K562 treated with DMSO at 1 percent for 4 hours (cell line): ENCODE data around the gene CNOT3. TPM values are rescaled to one million over a fixed set of nuclear protein-coding genes. Genes with fewer than 3 reads are reported as not detected.

Source experiments
- total RNA-seq: library from RNA; unstranded; fragments of 300-600 nt; gene quantifications from 2 replicates; pipeline ENCODE4 v1.2.3, GENCODE V29; 2022; ENCODE audit not compliant: insufficient read depth

The CNOT3 gene
- total RNA-seq = 73.8 and 80.3 TPM in 2 replicates

DNA sequence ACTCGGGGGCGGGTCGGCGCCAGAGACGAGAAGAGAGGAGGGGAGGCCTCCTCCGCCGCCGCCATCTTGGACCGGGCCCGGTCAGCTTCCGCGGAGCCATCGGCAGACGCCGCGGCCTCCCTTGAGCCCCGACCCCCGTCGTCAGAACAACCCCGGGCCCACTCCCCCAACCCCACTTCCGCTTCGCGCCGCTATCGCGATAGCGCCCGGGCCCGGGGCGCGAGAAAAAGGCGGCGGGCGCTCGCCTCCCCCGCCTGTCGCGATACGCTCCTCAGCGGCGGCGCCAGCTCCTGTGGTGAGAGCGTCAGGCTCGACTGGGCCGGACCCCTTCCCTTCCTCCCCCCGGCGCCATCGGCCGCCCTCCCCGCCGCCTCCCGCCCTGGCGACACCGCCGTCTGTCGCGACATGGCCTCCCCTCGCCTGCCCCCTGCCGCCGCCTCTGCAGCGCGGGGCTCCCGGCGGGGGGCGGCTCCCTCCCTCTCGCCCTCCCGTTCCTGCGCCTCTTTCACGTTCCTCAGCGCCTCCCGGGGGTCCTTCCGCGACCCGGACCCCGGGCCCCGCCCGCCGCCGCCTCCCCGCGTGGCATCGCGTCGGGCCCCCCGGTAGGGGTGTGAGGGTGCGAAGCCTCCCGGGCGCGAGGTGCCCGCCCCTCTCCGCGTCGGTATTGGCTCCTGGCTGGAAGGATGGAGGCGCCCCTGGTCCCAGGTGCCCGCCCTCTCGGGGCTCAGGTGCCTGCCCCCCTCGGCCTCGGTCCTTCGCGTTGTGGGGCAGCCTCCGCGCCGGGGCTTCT, at the start of gene CNOT3:
Gene CNOT3, plus strand, starts transcription at position 64 of the 790 bp plus-strand sequence. CDS start 5,217 bp downstream, outside the sequence.

DNA sequence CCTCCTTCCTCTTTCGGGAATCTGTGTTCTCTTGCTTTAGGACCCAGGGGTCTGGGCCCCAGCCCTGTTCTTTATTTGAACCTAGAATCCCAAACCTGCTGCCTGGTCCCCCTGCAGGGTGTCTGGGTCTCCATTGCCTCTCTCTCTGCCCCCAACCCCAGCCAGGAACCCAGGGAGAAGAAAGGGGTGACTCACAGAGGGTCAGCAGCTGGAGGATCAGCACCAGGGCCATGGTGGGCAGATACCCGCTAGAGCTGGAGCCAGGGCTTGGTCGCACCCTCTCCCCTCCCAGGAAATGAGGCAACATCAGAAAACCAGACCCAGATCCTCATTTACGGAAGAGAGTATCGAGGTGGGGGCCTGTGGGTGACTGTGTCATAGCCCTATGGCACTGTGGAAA, 37.0 kb upstream of the CNOT3 start, which contains the start of gene OSCAR:
Gene OSCAR, minus strand, starts transcription at position 243 of the 400 bp plus-strand sequence. Its CDS starts 11 bp downstream, at position 232.

DNA sequence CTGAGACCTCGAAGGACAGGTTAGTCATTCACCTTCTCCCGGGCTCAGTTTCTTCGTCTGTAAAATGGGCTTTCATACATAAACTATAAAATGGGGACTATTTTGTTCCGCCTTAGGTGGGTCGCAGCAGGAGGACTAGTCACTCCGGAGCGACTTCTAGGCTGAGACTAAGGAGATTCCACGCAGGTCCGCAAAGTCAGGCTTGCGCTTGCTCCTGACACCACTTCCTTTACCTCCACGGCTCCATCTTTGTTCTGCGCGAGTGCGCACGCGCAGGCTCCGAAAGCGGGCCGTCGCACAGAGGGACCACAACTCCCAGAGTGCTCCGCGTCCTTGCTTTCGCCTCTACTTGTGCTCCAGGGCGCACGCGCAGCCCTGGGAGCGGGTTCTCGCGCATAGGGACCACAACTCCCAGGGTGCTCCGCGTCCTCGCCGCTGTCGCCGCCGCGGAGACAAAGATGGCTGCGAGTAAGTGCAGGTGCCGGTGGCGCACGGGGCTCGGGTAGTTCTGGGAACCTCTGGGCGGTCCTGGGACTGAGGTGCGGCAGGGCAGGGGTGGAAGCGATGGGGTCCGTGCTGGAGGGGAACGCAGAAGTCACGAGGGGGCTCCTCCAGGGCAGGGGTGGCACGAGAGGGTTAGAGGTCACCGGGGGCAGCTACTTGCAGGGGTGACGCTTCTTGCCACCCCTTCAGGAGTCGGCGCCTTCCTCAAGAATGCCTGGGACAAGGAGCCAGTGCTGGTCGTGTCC, 35.0 kb upstream of the CNOT3 start, which contains the start of gene NDUFA3:
Gene NDUFA3, plus strand, starts transcription at position 435 of the 749 bp plus-strand sequence. Its CDS starts 24 bp downstream, at position 459.

DNA sequence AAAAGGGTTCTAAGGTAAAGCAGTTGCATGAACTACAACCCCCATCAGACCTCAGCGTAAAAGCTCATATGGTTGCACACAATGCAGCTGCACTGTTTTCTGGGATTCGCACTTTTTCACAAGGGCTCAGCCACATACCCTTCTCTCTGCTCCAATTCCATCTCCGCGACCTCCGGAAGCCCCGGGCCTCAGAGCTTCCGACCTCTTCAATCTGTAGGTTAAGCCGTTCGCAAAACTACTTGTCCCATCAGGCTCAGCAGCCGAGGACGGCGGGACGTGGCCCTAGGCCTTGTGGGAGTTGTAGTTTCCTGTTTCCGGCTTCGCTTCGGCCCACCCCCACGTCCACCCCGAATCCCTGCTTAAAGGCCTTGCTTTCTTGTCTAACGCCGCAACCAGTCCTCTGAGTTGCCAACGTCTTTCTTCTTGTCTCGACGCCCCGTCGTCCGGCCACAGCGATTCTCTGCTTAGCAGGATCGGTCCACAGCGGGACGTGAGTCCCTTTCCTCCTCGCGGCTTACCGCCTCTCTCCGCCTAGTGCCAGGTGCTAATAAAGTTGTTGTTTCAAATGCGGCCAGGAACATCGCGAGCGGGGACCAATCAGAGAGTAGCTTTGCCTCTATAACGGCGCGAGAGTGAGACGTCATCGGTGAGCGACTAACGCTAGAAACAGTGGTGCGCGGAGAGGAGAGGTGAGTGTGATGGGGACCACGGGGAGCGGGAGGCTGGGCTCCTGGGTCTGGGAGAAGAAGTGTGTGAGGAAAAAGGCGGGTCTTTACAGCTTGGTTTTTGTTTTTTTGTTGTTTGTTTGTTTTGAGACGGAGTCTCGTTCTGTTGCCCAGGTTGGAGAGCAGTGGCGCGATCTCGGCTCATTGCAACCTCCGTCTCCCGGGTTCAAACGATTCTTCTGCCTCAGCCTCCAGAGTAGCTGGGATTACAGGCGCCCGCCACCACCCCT, 22.2 kb upstream of the CNOT3 start, which contains the start of the genes PRPF31 and TFPT:
Gene PRPF31, plus strand, starts transcription at position 646 of the 955 bp plus-strand sequence. CDS start 2,525 bp downstream, outside the sequence.
Gene TFPT, minus strand, starts transcription at position 549 of the 955 bp plus-strand sequence. Its CDS starts 388 bp downstream, at position 161.

DNA sequence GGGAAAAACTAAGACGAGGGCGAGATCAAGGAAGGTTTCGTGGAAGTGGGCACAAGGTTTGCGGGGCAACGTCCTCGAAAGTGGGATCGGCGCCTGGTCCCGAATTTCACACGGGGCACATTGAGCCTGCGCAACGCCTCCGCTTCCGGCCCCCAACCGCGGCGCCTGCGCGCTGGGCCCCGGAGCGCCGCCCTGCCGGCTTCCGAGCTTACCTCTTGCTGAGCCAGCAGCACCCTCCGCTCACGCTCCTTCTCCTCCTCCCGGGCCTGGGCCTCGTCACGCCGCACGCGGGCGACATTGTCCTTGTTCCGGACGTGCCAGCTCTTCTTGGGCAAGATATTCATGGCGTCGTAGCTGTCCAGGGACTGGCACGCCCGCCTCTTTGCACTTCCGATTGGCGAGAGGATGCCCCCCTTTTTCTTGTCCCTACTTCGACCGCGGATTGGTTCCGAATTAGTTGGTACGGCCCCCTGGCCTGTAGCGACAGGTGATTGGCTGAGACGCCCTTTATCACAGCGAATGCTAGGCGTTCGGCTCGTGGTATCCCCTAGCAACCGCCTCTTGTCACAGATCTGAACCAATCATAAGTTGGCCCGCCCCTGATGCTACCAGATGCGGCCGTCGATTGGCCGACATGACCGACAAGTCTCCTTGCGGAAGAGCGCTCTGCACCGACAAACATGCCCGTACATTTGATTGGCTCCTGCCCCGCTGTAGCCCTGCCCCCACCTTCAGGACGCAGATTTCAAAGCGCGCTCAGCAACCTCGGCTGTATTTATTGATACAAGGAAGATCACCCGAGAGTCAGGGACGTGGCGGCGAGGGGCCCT, 22.0 kb downstream of the CNOT3 start, which contains the start of gene LENG1:
Gene LENG1, minus strand, starts transcription at position 370 of the 830 bp plus-strand sequence. Its CDS starts 26 bp downstream, at position 344.

DNA sequence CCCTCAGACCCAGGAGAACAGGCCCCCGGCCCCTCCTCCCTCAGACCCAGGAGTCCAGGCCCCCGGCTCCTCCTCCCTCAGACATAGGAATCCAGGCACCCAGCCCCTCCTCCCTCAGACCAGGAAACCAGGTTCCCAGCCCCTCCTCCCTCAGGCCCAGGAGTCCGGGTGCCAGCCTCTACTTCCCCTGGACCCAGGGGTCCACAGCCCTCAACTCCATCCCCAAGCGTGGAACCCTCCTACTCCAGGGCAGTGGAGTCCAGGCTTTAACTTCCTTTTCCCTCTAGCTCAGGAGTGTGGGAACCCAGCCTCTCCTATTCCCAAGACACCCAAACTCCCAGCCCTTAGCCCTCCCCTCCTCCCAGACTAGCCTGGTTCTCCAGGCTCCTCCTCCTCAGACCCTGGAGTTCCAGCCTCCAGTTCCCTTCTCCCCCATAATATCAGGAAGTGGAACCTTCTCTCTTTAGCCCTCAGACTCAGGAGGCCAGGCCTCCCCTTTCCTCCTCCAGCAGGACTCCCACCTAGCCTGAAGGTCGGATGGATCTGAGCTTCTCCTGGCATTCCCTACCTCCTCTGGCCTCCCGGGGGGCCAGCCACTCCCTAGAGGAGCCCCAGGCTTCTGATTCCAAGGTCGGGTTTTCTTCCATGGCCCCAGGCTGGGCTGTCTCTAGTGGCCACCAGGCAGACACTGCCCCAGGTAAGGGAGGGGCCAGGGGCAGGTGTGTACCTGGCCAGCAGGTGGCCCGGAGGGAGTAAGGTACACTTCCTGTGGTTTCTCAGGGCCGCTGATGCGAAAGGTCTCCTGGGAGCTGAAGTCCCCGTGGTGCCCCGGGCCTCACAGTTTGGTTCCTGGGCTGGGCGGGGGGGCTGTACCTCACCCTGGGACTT, 35.2 kb downstream of the CNOT3 start, which contains the start of gene TMC4:
Gene TMC4, minus strand, starts transcription at position 690 of the 888 bp plus-strand sequence. Its CDS starts 43 bp downstream, at position 647.

DNA sequence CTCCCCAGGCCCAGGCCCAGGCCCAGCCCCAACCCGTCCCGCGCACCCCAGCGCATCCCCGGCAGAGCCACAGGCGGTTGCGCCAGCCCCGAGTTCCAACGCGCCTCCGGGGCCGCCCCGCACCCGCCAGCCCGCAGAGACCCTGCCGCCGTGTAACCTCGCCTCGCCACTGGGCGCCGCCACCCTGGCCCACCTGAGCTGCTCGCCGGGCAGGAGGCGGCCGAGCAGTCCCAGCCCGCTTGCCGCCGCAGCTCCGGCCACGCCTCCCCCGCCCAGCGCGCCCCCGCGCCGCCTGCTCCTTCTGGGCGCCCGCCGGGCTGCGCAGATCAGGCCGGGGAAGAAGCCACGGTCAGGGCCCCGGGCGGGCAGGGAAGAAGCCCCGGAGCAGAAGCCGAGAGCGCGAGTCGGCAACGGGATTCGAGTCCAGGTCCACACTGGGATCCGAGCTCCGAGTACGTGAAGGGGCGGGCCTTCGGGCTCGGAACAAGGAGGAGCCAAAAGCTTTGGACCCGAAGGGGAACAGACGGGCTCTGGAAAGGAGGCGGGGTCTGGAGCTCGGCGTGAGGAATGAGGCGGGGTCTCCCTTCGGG, 51.7 kb downstream of the CNOT3 start, which contains the start of gene MBOAT7:
Gene MBOAT7, minus strand, starts transcription at position 436 of the 590 bp plus-strand sequence. CDS start 1,072 bp downstream, outside the sequence.

DNA sequence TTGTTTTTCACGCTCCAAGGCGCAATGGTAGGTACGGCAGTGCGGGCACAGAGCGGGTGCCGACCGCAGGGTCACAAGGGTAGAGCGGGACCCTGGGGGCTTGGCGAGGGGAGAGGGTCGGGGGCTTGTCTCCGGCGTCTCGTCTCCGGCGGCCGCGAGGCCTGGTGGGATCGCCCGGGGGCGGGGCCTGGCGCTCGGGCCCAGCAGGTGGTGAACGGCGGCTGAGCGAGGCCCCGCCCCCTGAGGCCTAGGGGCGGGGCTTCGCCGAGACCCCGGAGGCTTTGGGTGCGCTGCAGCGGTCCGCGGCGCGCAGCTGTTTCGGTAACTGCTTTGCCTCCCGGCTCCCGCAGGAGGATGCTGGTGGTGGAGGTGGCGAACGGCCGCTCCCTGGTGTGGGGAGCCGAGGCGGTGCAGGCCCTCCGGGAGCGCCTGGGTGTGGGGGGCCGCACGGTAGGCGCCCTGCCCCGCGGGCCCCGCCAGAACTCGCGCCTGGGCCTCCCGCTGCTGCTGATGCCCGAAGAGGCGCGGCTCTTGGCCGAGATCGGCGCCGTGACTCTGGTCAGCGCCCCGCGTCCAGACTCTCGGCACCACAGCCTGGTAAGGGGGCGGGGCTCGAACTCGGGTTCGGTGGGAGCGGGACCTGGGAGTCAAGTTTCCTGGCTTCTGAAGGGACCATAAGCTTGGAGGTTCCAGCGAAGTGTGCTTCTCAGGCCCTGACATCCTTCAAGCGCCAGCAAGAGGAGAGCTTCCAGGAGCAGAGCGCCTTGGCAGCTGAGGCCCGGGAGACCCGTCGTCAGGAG, 53.6 kb downstream of the CNOT3 start, which contains the start of gene TSEN34:
Gene TSEN34, plus strand, starts transcription at position 298 of the 800 bp plus-strand sequence. Its CDS starts 57 bp downstream, at position 355.

Other genes starting within 250 kb of the CNOT3 start
- gene CACNG7, start 228.5 kb upstream of the CNOT3 start, total RNA-seq = not detected in 2 replicates
- not detected in 2 replicates for gene CACNG8, start 174.8 kb upstream of the CNOT3 start, total RNA-seq
- not detected in 2 replicates for gene CACNG6, start 146.1 kb upstream of the CNOT3 start, total RNA-seq
- not detected in 2 replicates for gene VSTM1, start 73.9 kb upstream of the CNOT3 start, total RNA-seq
- not detected in 2 replicates for gene TARM1, start 56.4 kb upstream of the CNOT3 start, total RNA-seq
- 2.3 and 3.6 TPM in 2 replicates for gene OSCAR, start 37.0 kb upstream of the CNOT3 start, total RNA-seq
- gene NDUFA3, start 34.9 kb upstream of the CNOT3 start, total RNA-seq = 61.7 and 117 TPM in 2 replicates
- gene TFPT, start 22.1 kb upstream of the CNOT3 start, total RNA-seq = 7.9 and 11.9 TPM in 2 replicates
- 62.7 and 68.2 TPM in 2 replicates for gene PRPF31, start 22.0 kb upstream of the CNOT3 start, total RNA-seq
- gene LENG1, start 22.0 kb downstream of the CNOT3 start, total RNA-seq = 3.8 and 4.4 TPM in 2 replicates
- gene TMC4, start 35.4 kb downstream of the CNOT3 start, total RNA-seq = 0.71 TPM in 1 of 2 replicates, not detected in the other
- 219 and 267 TPM in 2 replicates for gene MBOAT7, start 51.8 kb downstream of the CNOT3 start, total RNA-seq
- 50.4 and 59.5 TPM in 2 replicates for gene TSEN34, start 53.5 kb downstream of the CNOT3 start, total RNA-seq
- gene RPS9, start 63.1 kb downstream of the CNOT3 start, total RNA-seq = 6,479 and 6,972 TPM in 2 replicates
- gene LILRB3, start 85.2 kb downstream of the CNOT3 start, total RNA-seq = not detected in 2 replicates
- not detected in 2 replicates for gene LILRA6, start 105.0 kb downstream of the CNOT3 start, total RNA-seq
- gene LILRB5, start 119.5 kb downstream of the CNOT3 start, total RNA-seq = not detected in 2 replicates
- not detected in 2 replicates for gene LILRB2, start 143.3 kb downstream of the CNOT3 start, total RNA-seq
- gene LILRA5, start 175.4 kb downstream of the CNOT3 start, total RNA-seq = not detected in 2 replicates
- gene LILRA4, start 201.4 kb downstream of the CNOT3 start, total RNA-seq = not detected in 2 replicates
- gene LAIR1, start 227.2 kb downstream of the CNOT3 start, total RNA-seq = not detected in 2 replicates